ENCODE results near the gene GTF3C1.

The GTF3C1 gene

GRCh38 chr16:27520982-27521673 lies 28.6 kb downstream of the GTF3C1 start:
- no peak for DNase-seq (ENCODE audit: low read depth)

GRCh38 chr16:27518226-27518625 lies 31.5 kb downstream of the GTF3C1 start:
- DNase-seq (ENCODE audit: low read depth) = no peak

GRCh38 chr16:27517664-27518063 lies 32.0 kb downstream of the GTF3C1 start:
- no peak for DNase-seq (ENCODE audit: low read depth)

DNA sequence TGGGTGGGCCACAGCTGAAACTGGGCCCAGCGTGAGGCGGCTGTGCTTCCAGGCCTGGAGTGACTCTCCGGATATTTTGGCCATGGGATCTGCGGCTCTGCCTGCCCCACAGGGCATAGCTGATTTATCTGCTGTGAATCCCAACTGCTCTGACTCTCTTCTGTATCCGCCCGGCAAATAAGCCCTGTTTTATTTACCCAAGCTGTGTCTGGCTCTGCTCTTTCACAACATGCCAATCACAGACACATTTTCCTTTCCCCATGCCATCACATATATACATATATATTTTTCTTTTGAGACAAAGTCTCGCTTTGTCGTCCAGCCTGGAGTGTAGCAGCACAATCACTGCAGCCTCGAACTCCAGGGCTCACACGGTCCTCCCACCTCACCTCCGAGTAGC lies 33.3 kb downstream of the GTF3C1 start:
- DNase-seq (ENCODE audit: low read depth) = no peak

DNA sequence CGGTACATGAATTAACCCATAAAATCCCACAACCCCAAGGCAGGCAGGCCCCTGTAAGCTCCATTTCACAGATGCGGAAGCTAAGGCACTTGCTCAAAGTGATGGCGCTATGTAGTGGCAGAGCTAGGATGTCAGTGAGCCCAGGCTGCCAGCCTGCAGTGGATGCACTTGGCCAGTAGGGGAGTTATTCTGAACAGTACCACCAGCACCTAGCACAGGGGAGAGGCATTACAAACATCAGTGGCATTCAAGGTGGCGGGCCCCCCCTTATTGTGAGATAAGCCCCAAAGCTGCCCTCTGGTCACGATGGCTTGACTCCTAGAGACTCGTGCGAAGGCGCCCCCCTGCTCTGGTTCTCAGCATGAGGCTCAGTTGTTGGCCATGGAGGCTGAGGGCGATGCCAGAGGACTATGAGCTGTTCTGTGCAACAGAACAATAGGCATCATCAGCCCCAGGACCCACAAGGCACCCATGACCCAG lies 33.8 kb downstream of the GTF3C1 start:
- DNase-seq (ENCODE audit: low read depth) = no peak

DNA sequence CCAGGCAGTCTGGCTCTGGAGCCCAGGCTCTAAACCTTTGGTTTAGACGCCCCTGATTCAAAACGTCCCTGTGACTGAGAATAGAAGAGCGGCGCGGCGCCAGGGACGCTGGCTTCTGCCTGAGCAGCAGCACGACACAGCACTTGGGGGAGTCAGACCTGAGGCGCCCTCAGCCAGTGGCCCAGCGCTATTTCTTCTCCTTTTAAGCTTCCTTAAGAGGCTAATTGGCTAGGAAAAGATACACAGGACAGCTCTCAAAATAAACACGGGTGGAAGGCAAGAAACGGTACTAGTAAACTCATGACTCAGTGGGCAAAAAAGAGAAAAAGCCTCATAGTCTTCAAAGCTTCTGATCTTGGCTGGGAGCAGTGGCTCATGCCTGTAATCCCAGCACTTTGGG lies 34.9 kb downstream of the GTF3C1 start:
- no peak for DNase-seq (ENCODE audit: low read depth)

DNA sequence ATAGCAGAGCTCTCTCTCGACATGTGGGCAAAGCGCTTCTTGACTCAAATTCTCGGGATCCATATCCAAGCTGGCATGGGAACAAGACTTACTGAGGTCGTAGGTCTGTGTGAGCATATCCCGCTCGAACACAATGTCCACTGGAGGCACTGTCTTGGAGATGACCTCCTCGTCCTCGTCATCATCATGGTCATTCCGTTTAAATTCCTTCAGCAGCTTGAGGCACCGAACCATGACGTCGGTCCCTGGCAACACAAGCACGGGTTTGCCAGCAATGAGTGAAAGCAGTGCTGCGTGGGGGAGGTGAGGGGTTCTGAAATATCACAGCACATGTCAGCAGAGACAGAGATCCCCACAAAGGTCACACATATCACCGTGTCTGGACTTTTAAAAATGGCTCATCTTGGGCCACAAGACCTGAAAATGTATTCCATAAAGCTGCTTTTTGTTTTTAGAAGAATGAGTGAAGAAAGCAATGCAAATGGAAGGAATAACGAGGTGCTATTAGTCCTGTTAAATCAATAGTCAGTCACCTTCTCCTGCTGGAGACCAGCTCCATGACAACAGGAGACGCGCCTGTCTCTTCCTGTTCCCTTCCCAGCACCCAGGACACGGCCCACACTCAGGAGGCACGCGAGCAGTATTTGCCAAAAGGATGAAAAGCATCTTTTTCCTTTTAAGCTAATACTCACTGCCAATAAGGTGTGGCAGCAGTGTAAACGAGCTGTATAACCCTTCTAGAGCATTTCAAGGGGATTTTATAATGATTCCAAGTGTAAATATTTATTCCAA lies 37.9 kb downstream of the GTF3C1 start:
- no peak for DNase-seq (ENCODE audit: low read depth)

DNA sequence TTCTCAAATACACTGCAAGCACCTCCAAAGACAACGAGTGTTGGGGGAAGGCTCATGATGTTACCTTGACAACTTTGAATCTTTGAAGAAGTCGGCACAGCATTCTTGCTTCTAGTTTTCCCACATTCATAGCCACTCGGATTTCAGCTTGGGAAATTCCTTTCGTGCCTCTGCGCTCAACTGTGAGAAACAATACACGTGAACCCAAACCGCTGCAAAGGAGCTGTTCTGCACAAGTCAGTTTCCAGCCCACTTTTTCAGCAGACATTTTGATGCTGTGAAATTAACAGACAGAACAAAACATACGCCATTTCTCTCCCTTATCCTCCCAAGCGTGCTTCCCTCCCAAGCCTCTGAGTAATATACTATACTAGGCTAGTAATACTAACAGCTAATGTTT lies 41.2 kb downstream of the GTF3C1 start:
- no peak for DNase-seq (ENCODE audit: low read depth)

GRCh38 chr16:27506771-27507170 lies 42.9 kb downstream of the GTF3C1 start:
- no peak for DNase-seq (ENCODE audit: low read depth)

- DNase-seq (ENCODE audit: low read depth) = no peak
Measured at GRCh38 chr16:27505297-27506236, 44.1 kb downstream of the GTF3C1 start.

DNA sequence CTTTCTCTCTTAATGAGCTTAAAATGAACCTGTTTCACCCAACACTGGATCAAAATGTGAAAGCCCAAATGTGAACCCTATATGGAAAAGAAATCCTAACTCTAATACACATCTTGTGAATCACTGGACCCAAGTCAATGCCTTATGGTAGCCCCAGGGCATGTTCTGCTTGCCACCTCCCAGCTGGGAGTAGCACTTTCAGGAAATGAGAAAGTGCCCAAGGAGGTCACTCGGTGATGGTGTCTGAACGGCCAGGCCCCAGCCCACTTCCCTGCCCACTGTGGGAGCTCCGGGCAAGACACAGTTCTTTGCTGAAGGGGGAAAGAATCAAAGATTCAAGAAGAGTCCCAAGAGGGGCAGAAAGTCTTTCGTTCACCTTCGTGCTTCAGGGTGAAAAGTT lies 46.1 kb downstream of the GTF3C1 start:
- no peak for DNase-seq (ENCODE audit: low read depth)

- no peak for DNase-seq (ENCODE audit: low read depth)
Measured at GRCh38 chr16:27500801-27501200, 48.9 kb downstream of the GTF3C1 start.

DNA sequence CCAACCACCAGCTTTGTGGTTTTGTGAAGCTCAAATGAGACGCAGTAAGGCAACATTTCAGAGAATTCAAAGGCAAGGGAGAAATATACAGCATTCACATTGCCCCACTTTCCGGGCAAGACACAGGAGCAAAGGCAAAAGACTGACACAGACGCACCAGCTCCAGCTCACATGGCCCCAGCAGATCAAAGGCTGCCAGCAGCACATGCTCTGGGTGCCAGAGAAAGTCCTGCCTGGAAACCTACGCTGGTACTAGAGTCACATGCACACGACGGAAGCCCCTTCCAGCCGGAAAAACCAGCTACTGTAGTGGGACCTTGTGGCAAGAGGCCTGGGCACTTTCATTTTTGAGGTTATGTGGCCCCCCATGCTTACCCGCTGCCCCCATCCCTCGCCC lies 50.1 kb downstream of the GTF3C1 start:
- DNase-seq (ENCODE audit: low read depth) = no peak

- no peak for DNase-seq (ENCODE audit: low read depth)
Measured at GRCh38 chr16:27498916-27499658, 50.6 kb downstream of the GTF3C1 start.

DNA sequence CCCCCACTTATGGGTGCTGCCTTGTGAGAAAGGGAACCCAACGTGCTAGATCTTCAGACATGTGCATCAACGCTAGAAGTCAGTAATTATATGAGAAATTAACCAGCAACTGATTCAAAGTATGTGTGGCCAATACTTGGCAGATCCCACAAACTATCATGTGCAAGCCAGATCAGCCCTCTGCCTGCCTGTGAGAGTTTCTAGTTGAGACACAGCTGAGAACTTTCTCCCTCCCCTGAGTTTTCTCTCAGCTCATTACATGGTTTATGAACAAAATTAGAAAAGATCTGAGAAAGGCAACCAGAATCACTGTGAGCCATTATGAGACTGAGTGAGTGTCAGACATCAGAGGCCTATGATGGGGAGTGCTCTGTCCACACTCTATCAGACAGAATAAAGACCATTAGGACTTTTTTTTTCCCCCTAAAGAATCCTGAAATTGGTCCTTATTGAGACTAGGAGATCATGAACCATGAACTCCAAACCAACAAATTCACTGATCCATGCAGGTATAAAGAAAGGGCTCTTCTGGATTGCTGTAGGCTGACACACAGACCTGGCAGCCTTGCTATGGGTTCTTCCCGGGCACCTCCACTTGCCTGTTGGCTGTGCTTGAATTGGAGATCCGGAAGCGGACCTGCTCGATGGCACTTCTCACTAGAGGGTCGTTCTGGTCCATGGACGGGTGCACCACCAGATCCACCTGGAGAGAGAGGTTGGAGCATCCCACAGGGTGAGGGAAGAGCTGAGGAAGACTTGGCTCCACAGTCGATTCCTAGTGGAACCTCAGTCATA lies 51.5 kb downstream of the GTF3C1 start:
- no peak for DNase-seq (ENCODE audit: low read depth)

DNA sequence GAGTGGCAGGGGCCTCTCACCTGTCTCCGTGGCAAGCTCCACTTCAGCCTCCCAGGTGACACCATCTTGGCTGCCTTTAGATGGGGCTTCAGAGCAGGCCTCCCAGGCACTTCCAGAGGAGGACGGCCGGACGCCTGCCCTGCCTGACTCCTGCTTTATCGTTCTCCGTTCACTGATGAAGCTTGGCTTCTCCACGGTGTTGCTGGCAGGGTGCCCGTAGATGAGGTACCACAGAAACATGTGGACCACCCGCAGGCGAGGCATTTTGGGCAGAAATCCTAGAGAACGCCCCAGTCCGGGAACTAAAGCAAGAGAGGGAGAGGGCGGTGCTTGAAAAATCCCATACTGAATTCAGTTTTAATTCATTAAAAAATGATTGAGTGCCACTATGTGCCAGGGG lies 54.5 kb downstream of the GTF3C1 start:
- DNase-seq (ENCODE audit: low read depth) = no peak

DNA sequence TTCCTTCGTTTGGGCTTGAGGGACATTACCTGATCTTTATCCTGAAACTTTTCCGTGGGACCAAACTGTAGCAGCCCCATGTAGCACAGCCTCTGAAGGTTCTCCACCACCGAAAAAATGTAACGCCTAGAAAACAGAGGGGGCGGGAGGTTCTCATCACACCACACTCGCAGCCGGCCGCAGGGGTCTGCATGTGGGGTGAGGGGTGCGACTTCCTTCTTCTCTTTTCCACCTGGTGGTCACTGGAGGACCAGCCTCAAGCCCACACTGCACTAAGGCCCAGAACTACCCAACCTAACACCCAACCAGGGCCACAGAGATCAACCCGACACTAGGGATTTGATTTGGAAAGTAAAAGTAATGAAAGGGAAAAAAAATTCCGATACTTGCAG lies 57.1 kb downstream of the GTF3C1 start:
- no peak for DNase-seq (ENCODE audit: low read depth)

DNA sequence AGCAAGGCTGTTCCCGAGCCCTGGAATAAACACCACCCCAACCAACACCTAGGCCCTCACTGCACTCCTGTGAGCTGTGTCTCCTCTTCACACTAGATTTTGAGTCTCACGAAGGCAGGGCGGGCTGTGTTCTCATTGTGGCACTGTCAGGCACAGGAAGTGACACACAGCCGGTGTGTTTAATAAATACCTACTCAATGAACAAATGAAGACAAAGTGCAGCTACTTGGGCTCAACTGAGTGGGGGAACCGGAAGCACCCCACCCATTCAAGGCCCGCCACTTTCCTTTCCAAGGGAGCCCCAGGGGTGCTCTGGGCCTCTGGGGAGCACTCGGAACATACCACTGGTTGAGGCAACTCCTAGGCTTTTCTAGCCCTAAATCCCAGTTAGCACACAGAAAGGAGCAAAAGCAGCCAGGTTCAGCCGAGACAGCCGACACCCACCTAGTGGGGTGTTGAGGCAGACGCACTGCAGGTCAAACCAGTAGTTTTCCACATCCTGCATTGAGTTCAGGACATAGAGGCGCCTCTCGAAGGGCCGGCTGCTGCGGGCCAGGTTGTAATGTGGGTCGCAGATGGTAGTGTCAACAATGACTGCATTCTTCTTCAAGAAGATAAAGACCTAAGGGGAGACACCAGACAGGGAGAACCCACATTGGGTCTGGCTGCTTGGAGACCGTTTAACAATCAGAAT lies 57.7 kb downstream of the GTF3C1 start:
- DNase-seq (ENCODE audit: low read depth) = no peak

- DNase-seq (ENCODE audit: low read depth) = no peak
Measured at GRCh38 chr16:27489906-27490305, 59.8 kb downstream of the GTF3C1 start.

DNA sequence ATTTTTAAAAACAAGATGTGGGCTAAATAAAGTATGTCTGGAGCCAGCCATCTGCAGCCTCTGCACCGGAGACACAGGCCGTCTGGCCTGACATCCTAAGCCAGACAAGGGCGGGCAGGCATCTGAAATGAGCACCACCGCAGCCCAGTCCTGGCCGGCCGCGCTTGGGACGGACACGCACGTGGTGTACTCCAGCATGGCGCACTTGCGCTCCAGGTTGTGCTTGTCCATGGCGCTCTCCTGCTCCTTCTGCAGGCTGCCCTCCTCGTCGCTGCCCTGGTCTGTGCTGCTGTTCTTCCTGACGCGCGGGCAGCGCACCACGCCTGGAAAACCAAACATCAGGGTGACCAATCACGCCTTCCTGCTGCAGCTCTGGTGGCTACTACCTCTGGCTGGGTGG lies 60.3 kb downstream of the GTF3C1 start:
- no peak for DNase-seq (ENCODE audit: low read depth)

Measured in CMK (cell line).